ENCODE data around the gene BBC3.

GRCh38 chr19:47228168-47228936, 2.6 kb downstream of the BBC3 start:
- TF ChIP-seq, protein P1, sequence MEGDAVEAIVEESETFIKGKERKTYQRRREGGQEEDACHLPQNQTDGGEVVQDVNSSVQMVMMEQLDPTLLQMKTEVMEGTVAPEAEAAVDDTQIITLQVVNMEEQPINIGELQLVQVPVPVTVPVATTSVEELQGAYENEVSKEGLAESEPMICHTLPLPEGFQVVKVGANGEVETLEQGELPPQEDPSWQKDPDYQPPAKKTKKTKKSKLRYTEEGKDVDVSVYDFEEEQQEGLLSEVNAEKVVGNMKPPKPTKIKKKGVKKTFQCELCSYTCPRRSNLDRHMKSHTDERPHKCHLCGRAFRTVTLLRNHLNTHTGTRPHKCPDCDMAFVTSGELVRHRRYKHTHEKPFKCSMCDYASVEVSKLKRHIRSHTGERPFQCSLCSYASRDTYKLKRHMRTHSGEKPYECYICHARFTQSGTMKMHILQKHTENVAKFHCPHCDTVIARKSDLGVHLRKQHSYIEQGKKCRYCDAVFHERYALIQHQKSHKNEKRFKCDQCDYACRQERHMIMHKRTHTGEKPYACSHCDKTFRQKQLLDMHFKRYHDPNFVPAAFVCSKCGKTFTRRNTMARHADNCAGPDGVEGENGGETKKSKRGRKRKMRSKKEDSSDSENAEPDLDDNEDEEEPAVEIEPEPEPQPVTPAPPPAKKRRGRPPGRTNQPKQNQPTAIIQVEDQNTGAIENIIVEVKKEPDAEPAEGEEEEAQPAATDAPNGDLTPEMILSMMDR (IDR thresholded peaks at IDR 0.05; ENCODE audit: insufficient read depth, low read length, poor library complexity, severe bottlenecking): no peak
- TF ChIP-seq EZH2phosphoT487 (conservative IDR thresholded peaks at IDR 0.05; ENCODE audit: low read length): no peak

Data from SU-DHL-6 (cell line).